Ishikawa (cell line): ENCODE results near the gene TTC29.

Experiments
- CEBPB ChIP-seq: IDR thresholded peaks from 2 replicates; pipeline ENCODE4 v1.6.1; 2012
- CREB1 ChIP-seq: IDR thresholded peaks from 2 replicates; pipeline ENCODE4 v1.6.1; 2012; ENCODE audit warnings: low read depth
- EGR1 ChIP-seq: IDR thresholded peaks from 2 replicates; pipeline ENCODE4 v1.6.1; 2012
- EP300 ChIP-seq: IDR thresholded peaks from 2 replicates; pipeline ENCODE4 v1.6.1; 2012; ENCODE audit warnings: borderline replicate concordance
- FOXM1 ChIP-seq: IDR thresholded peaks from 2 replicates; pipeline ENCODE4 v1.6.1; 2012; ENCODE audit warnings: low read depth, borderline replicate concordance
- MAX ChIP-seq: IDR thresholded peaks from 2 replicates; pipeline ENCODE4 v1.6.1; 2012
- NFIC ChIP-seq: IDR thresholded peaks from 2 replicates; pipeline ENCODE4 v1.6.1; 2012
- RAD21 ChIP-seq: IDR thresholded peaks from 2 replicates; pipeline ENCODE4 v1.6.1; 2012; ENCODE audit warnings: low read depth
- REST ChIP-seq: IDR thresholded peaks from 2 replicates; pipeline ENCODE4 v1.6.1; 2012; ENCODE audit warnings: low read depth, mild to moderate bottlenecking
- TAF1 ChIP-seq: IDR thresholded peaks from 2 replicates; pipeline ENCODE4 v1.6.1; 2012; ENCODE audit warnings: low read depth, mild to moderate bottlenecking
- TCF12 ChIP-seq: IDR thresholded peaks from 2 replicates; pipeline ENCODE4 v1.6.1; 2012; ENCODE audit warnings: low read depth
- TEAD4 ChIP-seq: IDR thresholded peaks from 2 replicates; pipeline ENCODE4 v1.6.1; 2012
- USF1 ChIP-seq: IDR thresholded peaks from 2 replicates; pipeline ENCODE4 v1.6.1; 2012
- YY1 ChIP-seq: IDR thresholded peaks from 2 replicates; pipeline ENCODE4 v1.6.1; 2012; ENCODE audit warnings: low read depth
- ZBTB7A ChIP-seq: IDR thresholded peaks from 2 replicates; pipeline ENCODE4 v1.6.1; 2012; ENCODE audit warnings: low read depth

Gene TTC29

GRCh38 chr4:146960634-146961033 is 15.0 kb upstream of the TTC29 start:
- TF ChIP-seq TCF12 (no peak), USF1 (no peak), REST (no peak), YY1 (no peak), MAX (no peak), ZBTB7A (no peak)

- TF ChIP-seq MAX: no peak
- no peak for TF ChIP-seq TAF1
- TF ChIP-seq NFIC: peak; percentile 20; the same call in 1 of the 2 replicates
- no peak for TF ChIP-seq EP300
- no peak for TF ChIP-seq EGR1
Observed at GRCh38 chr4:146959692-146960091, 14.0 kb upstream of the TTC29 start.

- no peak for TF ChIP-seq NFIC
- no peak for TF ChIP-seq TAF1
- TF ChIP-seq USF1: no peak
- TF ChIP-seq MAX: no peak
- TF ChIP-seq FOXM1: no peak
- TF ChIP-seq EP300: no peak
- no peak for TF ChIP-seq REST
- no peak for TF ChIP-seq EGR1
- no peak for TF ChIP-seq TEAD4
- TF ChIP-seq ZBTB7A: no peak
- no peak for TF ChIP-seq RAD21
- TF ChIP-seq CEBPB: no peak
- no peak for TF ChIP-seq YY1
- no peak for TF ChIP-seq CREB1
- TF ChIP-seq TCF12: no peak
Observed at GRCh38 chr4:146957237-146957636, 11.6 kb upstream of the TTC29 start.

- TF ChIP-seq CREB1 (no peak), TCF12 (no peak), CEBPB (no peak), EP300 (no peak), REST (no peak), TEAD4 (no peak), ZBTB7A (no peak), FOXM1 (no peak), USF1 (no peak), YY1 (no peak)
Observed at GRCh38 chr4:146952896-146953295, 7.2 kb upstream of the TTC29 start.

- TF ChIP-seq USF1 (no peak), MAX (no peak)
Observed at GRCh38 chr4:146949559-146949958, 3.9 kb upstream of the TTC29 start.
